HEK293 (cell line): Measurements from ENCODE around the gene IGF2R.

ENCODE experiments used
- CTCF ChIA-PET: fragments of 350-600 bp; formaldehyde crosslinking; extraction: SDS; loops from one replicate; lab custom pipeline; 2021; ENCODE audit warnings: antibody characterized with exemption; lab: Yijun Ruan, JAX
- POLR2A ChIA-PET: fragments of 300-600 bp; formaldehyde crosslinking; extraction: SDS; loops from one replicate; lab custom pipeline; 2020; ENCODE audit warnings: antibody characterized with exemption, inconsistent platforms; lab: Yijun Ruan, JAX
- H3K27ac ChIP-seq: fragments of 200-500 bp; sonication (Bioruptor generic); 2 replicates; pipeline ENCODE4 v1.5.1; 2014; ENCODE audit warnings: low read depth, low read length, control low read depth, inconsistent platforms; ENCODE audit errors: extremely low read depth
- H3K36me3 ChIP-seq, 2 experiments: fragments of 200-500 bp in 1 of 2; sonication (Bioruptor generic) in 1 of 2; 1 replicate in 1 of 2; 2 replicates in 1 of 2; pipeline ENCODE4 v1.5.1; 2014 to 2017; ENCODE audit warnings: inconsistent platforms in 2 of 2, low read length in 2 of 2; ENCODE audit not compliant: control insufficient read depth in 2 of 2, insufficient read depth in 1 of 2
- H3K4me1 ChIP-seq: fragments of 200-500 bp; sonication (Bioruptor generic); 2 replicates; pipeline ENCODE4 v1.5.1; 2014; ENCODE audit warnings: mild to moderate bottlenecking, low read length, inconsistent platforms; ENCODE audit not compliant: control insufficient read depth, insufficient read depth
- H3K4me3 ChIP-seq: 2 replicates; pipeline ENCODE4 v1.5.1; 2011; ENCODE audit warnings: low read depth, mild to moderate bottlenecking, control low read depth, low read length, moderate library complexity
- H3K9me3 ChIP-seq: fragments of 200-500 bp; sonication (Bioruptor generic); 2 replicates; pipeline ENCODE4 v1.5.1; 2014; ENCODE audit warnings: low read depth, low read length, inconsistent platforms; ENCODE audit not compliant: control insufficient read depth, insufficient read depth
- KLF16 ChIP-seq: fragments of 450-650 bp; formaldehyde crosslinking; IDR thresholded peaks from 2 replicates; pipeline ENCODE4 v1.5.1; 2017; ENCODE audit warnings: missing biosample characterization, missing genetic modification characterization
- OSR2 ChIP-seq: fragments of 450-650 bp; formaldehyde crosslinking; IDR thresholded peaks from 2 replicates; pipeline ENCODE4 v1.5.1; 2016; ENCODE audit warnings: missing biosample characterization, missing genetic modification characterization
- RBAK ChIP-seq: fragments of 450-650 bp; formaldehyde crosslinking; IDR thresholded peaks from 2 replicates; pipeline ENCODE4 v1.5.1; 2016; ENCODE audit warnings: missing biosample characterization, missing genetic modification characterization
- SETDB1 ChIP-seq: IDR thresholded peaks from one replicate; pipeline ENCODE4 v1.6.1; 2017; ENCODE audit warnings: mild to moderate bottlenecking, low read length, moderate library complexity, mixed read lengths; ENCODE audit not compliant: insufficient read length
- ZFP37 ChIP-seq: fragments of 450-650 bp; formaldehyde crosslinking; IDR thresholded peaks from 2 replicates; pipeline ENCODE4 v1.5.1; 2016; ENCODE audit warnings: missing biosample characterization, missing genetic modification characterization
- ZNF112 ChIP-seq: fragments of 450-650 bp; formaldehyde crosslinking; IDR thresholded peaks from 2 replicates; pipeline ENCODE4 v1.5.0; 2017; ENCODE audit warnings: missing biosample characterization, missing genetic modification characterization
- ZNF138 ChIP-seq: fragments of 450-650 bp; formaldehyde crosslinking; IDR thresholded peaks from 2 replicates; pipeline ENCODE4 v1.5.1; 2016; ENCODE audit warnings: missing biosample characterization, missing genetic modification characterization, borderline replicate concordance
- ZNF19 ChIP-seq: fragments of 450-650 bp; formaldehyde crosslinking; IDR thresholded peaks from 2 replicates; pipeline ENCODE4; 2016; ENCODE audit warnings: missing biosample characterization, missing genetic modification characterization, low read depth
- ZNF248 ChIP-seq: fragments of 450-650 bp; formaldehyde crosslinking; IDR thresholded peaks from 2 replicates; pipeline ENCODE4 v1.5.1; 2017; ENCODE audit warnings: missing biosample characterization, missing genetic modification characterization
- ZNF266 ChIP-seq: fragments of 450-650 bp; formaldehyde crosslinking; IDR thresholded peaks from 2 replicates; pipeline ENCODE4 v1.5.1; 2016; ENCODE audit warnings: missing biosample characterization, missing genetic modification characterization, low read depth
- ZNF292 ChIP-seq: fragments of 450-650 bp; formaldehyde crosslinking; IDR thresholded peaks from 2 replicates; pipeline ENCODE4 v1.5.1; 2016; ENCODE audit warnings: low read depth, missing biosample characterization, missing genetic modification characterization, borderline replicate concordance
- ZNF311 ChIP-seq: fragments of 450-650 bp; formaldehyde crosslinking; IDR thresholded peaks from 2 replicates; pipeline ENCODE4 v1.5.1; 2017; ENCODE audit warnings: missing biosample characterization, missing genetic modification characterization, borderline replicate concordance
- ZNF501 ChIP-seq: fragments of 450-650 bp; formaldehyde crosslinking; IDR thresholded peaks from 2 replicates; pipeline ENCODE4 v1.5.1; 2016; ENCODE audit warnings: missing biosample characterization, missing genetic modification characterization
- ZNF549 ChIP-seq: fragments of 450-650 bp; IDR thresholded peaks from 2 replicates; pipeline ENCODE4 v1.5.1; 2018; ENCODE audit warnings: missing biosample characterization, missing genetic modification characterization, mild to moderate bottlenecking, inconsistent platforms, moderate library complexity
- ZNF677 ChIP-seq: fragments of 450-650 bp; IDR thresholded peaks from 2 replicates; pipeline ENCODE4 v1.5.0; 2018; ENCODE audit warnings: missing biosample characterization, mild to moderate bottlenecking, missing genetic modification characterization, moderate library complexity
- ZNF791 ChIP-seq: fragments of 450-650 bp; formaldehyde crosslinking; IDR thresholded peaks from 2 replicates; pipeline ENCODE4 v1.5.1; 2016; ENCODE audit warnings: missing biosample characterization, missing genetic modification characterization
- ZSCAN30 ChIP-seq: fragments of 450-650 bp; IDR thresholded peaks from 2 replicates; pipeline ENCODE4 v1.5.1; 2018; ENCODE audit warnings: missing biosample characterization, mild to moderate bottlenecking, missing genetic modification characterization, moderate library complexity
- TF ChIP-seq, protein P1 (sequence below): fragments of 450-650 bp; formaldehyde crosslinking; conservative IDR thresholded peaks from 2 replicates; pipeline ENCODE4 v1.5.1; 2016; ENCODE audit warnings: low read depth, missing biosample characterization, missing genetic modification characterization
- TF ChIP-seq, protein P2 (sequence below): IDR thresholded peaks from 2 replicates; pipeline ENCODE4 v1.6.1; 2011; ENCODE audit warnings: mild to moderate bottlenecking, low read depth, low read length, borderline replicate concordance
- TF ChIP-seq, protein P3 (sequence below): fragments of 450-650 bp; IDR thresholded peaks from 2 replicates; pipeline ENCODE4 v1.5.1; 2018; ENCODE audit warnings: missing biosample characterization, missing genetic modification characterization
- TF ChIP-seq, protein P4 (sequence below): fragments of 450-650 bp; formaldehyde crosslinking; IDR thresholded peaks from 2 replicates; pipeline ENCODE4 v1.5.1; 2016; ENCODE audit warnings: missing biosample characterization, missing genetic modification characterization
- TF ChIP-seq, protein P5 (sequence below): fragments of 450-650 bp; formaldehyde crosslinking; IDR thresholded peaks from 2 replicates; pipeline ENCODE4 v1.5.1; 2016; ENCODE audit warnings: missing biosample characterization, missing genetic modification characterization
- TF ChIP-seq, protein P6 (sequence below): fragments of 450-650 bp; formaldehyde crosslinking; IDR thresholded peaks from 2 replicates; pipeline ENCODE4 v1.5.1; 2016; ENCODE audit warnings: missing biosample characterization, missing genetic modification characterization, borderline replicate concordance
- TF ChIP-seq, protein P7 (sequence below): fragments of 450-650 bp; formaldehyde crosslinking; IDR thresholded peaks from 2 replicates; pipeline ENCODE4 v1.5.1; 2016; ENCODE audit warnings: missing biosample characterization, missing genetic modification characterization

IGF2R gene

DNA sequence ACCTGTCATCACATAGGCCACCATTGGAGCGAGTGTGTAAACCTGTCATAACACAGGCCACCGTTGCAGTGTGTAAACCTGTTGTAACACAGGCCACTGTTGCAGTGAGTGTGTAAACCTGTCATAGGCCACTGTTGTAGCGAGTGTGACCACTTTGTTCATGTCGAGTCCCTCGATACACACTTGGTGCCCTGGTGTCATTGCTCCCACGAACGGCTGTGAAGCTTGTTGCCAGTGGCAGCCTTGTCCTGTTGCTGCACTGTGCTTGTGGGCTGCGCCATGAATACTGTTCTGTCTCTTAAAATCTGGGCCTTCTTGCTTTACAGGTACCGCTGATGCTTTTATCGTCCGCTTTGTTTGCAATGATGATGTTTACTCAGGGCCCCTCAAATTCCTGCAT lies 91.3 kb downstream of the IGF2R start (continued):
- TF ChIP-seq, protein P1, sequence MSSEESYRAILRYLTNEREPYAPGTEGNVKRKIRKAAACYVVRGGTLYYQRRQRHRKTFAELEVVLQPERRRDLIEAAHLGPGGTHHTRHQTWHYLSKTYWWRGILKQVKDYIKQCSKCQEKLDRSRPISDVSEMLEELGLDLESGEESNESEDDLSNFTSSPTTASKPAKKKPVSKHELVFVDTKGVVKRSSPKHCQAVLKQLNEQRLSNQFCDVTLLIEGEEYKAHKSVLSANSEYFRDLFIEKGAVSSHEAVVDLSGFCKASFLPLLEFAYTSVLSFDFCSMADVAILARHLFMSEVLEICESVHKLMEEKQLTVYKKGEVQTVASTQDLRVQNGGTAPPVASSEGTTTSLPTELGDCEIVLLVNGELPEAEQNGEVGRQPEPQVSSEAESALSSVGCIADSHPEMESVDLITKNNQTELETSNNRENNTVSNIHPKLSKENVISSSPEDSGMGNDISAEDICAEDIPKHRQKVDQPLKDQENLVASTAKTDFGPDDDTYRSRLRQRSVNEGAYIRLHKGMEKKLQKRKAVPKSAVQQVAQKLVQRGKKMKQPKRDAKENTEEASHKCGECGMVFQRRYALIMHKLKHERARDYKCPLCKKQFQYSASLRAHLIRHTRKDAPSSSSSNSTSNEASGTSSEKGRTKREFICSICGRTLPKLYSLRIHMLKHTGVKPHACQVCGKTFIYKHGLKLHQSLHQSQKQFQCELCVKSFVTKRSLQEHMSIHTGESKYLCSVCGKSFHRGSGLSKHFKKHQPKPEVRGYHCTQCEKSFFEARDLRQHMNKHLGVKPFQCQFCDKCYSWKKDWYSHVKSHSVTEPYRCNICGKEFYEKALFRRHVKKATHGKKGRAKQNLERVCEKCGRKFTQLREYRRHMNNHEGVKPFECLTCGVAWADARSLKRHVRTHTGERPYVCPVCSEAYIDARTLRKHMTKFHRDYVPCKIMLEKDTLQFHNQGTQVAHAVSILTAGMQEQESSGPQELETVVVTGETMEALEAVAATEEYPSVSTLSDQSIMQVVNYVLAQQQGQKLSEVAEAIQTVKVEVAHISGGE (tag by site-specific recombination) = no peak
- TF ChIP-seq, protein P2, sequence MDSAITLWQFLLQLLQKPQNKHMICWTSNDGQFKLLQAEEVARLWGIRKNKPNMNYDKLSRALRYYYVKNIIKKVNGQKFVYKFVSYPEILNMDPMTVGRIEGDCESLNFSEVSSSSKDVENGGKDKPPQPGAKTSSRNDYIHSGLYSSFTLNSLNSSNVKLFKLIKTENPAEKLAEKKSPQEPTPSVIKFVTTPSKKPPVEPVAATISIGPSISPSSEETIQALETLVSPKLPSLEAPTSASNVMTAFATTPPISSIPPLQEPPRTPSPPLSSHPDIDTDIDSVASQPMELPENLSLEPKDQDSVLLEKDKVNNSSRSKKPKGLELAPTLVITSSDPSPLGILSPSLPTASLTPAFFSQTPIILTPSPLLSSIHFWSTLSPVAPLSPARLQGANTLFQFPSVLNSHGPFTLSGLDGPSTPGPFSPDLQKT = no peak
- TF ChIP-seq SETDB1 = no peak
- TF ChIP-seq ZNF248 (tag by site-specific recombination) = no peak
- TF ChIP-seq, protein P3, sequence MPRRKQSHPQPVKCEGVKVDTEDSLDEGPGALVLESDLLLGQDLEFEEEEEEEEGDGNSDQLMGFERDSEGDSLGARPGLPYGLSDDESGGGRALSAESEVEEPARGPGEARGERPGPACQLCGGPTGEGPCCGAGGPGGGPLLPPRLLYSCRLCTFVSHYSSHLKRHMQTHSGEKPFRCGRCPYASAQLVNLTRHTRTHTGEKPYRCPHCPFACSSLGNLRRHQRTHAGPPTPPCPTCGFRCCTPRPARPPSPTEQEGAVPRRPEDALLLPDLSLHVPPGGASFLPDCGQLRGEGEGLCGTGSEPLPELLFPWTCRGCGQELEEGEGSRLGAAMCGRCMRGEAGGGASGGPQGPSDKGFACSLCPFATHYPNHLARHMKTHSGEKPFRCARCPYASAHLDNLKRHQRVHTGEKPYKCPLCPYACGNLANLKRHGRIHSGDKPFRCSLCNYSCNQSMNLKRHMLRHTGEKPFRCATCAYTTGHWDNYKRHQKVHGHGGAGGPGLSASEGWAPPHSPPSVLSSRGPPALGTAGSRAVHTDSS (tag by site-specific recombination) = no peak
- TF ChIP-seq, protein P4, sequence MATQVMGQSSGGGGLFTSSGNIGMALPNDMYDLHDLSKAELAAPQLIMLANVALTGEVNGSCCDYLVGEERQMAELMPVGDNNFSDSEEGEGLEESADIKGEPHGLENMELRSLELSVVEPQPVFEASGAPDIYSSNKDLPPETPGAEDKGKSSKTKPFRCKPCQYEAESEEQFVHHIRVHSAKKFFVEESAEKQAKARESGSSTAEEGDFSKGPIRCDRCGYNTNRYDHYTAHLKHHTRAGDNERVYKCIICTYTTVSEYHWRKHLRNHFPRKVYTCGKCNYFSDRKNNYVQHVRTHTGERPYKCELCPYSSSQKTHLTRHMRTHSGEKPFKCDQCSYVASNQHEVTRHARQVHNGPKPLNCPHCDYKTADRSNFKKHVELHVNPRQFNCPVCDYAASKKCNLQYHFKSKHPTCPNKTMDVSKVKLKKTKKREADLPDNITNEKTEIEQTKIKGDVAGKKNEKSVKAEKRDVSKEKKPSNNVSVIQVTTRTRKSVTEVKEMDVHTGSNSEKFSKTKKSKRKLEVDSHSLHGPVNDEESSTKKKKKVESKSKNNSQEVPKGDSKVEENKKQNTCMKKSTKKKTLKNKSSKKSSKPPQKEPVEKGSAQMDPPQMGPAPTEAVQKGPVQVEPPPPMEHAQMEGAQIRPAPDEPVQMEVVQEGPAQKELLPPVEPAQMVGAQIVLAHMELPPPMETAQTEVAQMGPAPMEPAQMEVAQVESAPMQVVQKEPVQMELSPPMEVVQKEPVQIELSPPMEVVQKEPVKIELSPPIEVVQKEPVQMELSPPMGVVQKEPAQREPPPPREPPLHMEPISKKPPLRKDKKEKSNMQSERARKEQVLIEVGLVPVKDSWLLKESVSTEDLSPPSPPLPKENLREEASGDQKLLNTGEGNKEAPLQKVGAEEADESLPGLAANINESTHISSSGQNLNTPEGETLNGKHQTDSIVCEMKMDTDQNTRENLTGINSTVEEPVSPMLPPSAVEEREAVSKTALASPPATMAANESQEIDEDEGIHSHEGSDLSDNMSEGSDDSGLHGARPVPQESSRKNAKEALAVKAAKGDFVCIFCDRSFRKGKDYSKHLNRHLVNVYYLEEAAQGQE (tag by site-specific recombination) = no peak
- TF ChIP-seq ZNF501 (tag by site-specific recombination) = no peak
- TF ChIP-seq, protein P5, sequence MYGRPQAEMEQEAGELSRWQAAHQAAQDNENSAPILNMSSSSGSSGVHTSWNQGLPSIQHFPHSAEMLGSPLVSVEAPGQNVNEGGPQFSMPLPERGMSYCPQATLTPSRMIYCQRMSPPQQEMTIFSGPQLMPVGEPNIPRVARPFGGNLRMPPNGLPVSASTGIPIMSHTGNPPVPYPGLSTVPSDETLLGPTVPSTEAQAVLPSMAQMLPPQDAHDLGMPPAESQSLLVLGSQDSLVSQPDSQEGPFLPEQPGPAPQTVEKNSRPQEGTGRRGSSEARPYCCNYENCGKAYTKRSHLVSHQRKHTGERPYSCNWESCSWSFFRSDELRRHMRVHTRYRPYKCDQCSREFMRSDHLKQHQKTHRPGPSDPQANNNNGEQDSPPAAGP (tag by site-specific recombination) = no peak

DNA sequence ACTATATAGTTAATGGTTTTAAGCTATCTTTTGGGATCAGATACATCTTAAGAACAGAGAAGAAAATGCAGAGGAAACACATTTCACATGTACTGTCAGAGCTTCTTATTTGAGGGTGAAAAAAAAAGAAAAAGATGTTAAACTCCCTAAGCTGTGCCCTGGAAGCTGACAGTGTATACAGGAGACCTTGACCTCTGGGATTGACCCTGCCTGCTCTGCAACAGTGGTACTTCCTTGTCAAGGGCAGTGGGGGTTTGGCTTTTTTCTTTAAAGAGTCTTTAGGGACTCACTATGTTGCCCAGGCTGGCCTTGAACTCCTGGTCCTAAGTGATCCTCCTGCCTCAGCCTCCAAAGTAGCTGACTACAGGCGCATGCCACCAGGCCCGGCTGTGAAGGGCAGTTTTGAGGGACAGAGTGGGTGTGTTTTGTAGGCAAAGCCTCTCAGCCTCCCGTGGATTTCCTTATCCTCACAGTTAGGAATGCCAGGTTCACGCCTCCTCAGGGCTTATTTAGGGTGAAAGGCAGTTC lies 92.1 kb downstream of the IGF2R start:
- Histone ChIP-seq H3K27ac (no peak overlapping the region), H3K9me3 (no peaks in the 10 kb centered on the region), H3K36me3 (peaks cover 27 to 93% of the 10 kb centered on the region in 2 experiments), H3K4me1 (no peaks in the 10 kb centered on the region), H3K4me3 (no peak overlapping the region)
- POLR2A ChIA-PET = no interaction called here
- CTCF ChIA-PET = interaction anchor here (0.7 kb wide), 1 partner anchor 41 kb away, joined by 4 read pairs; no protein-coding TSS in a partner anchor
- TF ChIP-seq ZNF677 (tag by site-specific recombination) (no peak), ZNF292 (tag by site-specific recombination) (no peak), OSR2 (tag by site-specific recombination) (no peak), ZSCAN30 (no peak), ZNF549 (tag by site-specific recombination) (no peak), RBAK (tag by site-specific recombination) (no peak), ZNF112 (tag by site-specific recombination) (no peak), ZNF791 (tag by site-specific recombination) (no peak), ZNF19 (no peak), ZNF311 (tag by site-specific recombination) (no peak), ZNF266 (tag by site-specific recombination) (no peak), KLF16 (no peak), ZFP37 (tag by site-specific recombination) (no peak), ZNF138 (tag by site-specific recombination) (no peak)
- TF ChIP-seq, protein P6, sequence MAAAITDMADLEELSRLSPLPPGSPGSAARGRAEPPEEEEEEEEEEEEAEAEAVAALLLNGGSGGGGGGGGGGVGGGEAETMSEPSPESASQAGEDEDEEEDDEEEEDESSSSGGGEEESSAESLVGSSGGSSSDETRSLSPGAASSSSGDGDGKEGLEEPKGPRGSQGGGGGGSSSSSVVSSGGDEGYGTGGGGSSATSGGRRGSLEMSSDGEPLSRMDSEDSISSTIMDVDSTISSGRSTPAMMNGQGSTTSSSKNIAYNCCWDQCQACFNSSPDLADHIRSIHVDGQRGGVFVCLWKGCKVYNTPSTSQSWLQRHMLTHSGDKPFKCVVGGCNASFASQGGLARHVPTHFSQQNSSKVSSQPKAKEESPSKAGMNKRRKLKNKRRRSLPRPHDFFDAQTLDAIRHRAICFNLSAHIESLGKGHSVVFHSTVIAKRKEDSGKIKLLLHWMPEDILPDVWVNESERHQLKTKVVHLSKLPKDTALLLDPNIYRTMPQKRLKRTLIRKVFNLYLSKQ = no peak
- TF ChIP-seq, protein P7, sequence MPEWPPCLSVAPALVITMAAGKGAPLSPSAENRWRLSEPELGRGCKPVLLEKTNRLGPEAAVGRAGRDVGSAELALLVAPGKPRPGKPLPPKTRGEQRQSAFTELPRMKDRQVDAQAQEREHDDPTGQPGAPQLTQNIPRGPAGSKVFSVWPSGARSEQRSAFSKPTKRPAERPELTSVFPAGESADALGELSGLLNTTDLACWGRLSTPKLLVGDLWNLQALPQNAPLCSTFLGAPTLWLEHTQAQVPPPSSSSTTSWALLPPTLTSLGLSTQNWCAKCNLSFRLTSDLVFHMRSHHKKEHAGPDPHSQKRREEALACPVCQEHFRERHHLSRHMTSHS (tag by site-specific recombination) = no peak
